ENCODE measurements around the gene OXTR.

GRCh38 chr3:8762607-8763377 lies 6.6 kb downstream of the OXTR start:
- no peak for TF ChIP-seq CTCF (IDR thresholded peaks at IDR 0.05; ENCODE audit: low read length)
- no peak for TF ChIP-seq EZH2 (optimal IDR thresholded peaks at IDR 0.05; ENCODE audit: low read depth, low read length)
- TF ChIP-seq EZH2phosphoT487 (IDR thresholded peaks at IDR 0.05; ENCODE audit: low read length): no peak
